ENCODE results near the gene CEP104. TPM values are rescaled to one million over a fixed set of nuclear protein-coding genes. Genes with fewer than 3 reads are reported as not detected.

CEP104 gene
- total RNA-seq, 1 donor from 2014 or later = 18.3 TPM

DNA sequence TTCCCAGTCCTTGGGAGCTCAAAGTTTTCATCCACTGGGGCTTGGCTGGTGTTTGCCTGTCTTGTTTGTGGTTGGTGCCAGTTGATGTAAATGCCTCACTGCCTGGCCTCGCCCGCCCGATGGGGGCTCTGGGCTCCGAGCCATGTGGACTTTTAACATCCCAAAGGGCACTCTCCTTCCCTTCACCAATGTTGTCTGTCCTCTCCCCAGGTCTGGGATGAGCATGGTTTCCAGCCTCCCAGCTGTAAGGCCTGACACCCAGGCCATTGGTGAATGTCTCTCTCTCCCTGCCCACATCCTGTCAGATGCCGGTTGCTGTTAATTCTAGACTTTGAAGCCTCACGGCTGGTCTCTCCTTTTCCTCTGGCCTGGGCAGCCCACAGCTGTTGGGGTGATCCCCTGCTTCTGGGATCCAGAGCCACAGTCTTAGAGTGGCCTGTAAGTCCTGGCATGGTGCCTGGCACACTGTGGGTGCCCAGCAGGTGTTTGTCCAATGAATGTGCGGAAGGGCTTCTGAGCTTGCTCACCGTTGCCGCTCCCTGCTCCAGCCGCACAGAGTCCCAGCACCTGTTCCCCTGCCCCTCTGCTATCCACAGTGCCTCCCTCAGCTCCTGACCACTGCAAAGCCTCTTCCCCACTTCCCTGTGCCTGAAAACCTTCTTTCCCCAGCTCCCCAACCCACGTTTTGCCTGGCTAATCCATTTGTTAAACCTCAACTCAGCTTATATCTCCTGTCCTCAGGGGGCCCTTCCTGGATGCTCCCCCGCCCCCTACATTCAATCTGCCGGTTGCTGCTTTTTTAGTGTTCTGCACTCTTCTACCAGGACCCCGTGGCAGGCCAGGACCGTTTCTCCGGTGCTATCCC, 46.4 kb upstream of the CEP104 start:
- no peak for DNase-seq (ENCODE audit: low read depth)

DNA sequence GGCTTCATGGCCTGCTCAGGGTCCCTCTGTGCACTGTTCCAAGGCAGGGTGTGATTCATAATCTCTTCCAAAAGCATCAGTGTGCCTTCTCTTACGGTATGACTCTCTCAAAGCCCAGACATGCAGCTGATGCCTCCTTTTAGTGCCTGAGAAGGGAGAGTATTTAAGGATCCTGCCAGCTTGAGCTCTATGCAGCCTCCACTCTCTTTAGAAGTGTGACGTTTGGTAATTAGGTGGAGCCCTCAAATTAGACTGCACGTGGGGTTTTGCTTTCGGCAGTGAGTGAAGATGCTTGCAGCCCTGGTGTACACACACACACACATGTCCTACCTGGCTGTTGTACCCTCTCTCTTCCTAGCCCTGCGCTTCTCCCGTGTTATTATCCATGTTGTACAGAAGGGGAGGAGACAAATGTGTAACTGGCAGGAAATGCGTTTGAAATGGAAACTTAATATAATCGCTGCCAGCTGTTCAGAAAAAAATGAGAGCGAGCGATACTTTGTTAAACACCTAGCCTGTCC, 45.6 kb upstream of the CEP104 start:
- H3K4me3 ChIP-seq (ENCODE audit: low read depth, low read length) = no peak overlapping the region
- DNase-seq (ENCODE audit: low read depth) = no peak
- TF ChIP-seq, protein P1, sequence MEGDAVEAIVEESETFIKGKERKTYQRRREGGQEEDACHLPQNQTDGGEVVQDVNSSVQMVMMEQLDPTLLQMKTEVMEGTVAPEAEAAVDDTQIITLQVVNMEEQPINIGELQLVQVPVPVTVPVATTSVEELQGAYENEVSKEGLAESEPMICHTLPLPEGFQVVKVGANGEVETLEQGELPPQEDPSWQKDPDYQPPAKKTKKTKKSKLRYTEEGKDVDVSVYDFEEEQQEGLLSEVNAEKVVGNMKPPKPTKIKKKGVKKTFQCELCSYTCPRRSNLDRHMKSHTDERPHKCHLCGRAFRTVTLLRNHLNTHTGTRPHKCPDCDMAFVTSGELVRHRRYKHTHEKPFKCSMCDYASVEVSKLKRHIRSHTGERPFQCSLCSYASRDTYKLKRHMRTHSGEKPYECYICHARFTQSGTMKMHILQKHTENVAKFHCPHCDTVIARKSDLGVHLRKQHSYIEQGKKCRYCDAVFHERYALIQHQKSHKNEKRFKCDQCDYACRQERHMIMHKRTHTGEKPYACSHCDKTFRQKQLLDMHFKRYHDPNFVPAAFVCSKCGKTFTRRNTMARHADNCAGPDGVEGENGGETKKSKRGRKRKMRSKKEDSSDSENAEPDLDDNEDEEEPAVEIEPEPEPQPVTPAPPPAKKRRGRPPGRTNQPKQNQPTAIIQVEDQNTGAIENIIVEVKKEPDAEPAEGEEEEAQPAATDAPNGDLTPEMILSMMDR (conservative IDR thresholded peaks at IDR 0.05; ENCODE audit: low read depth, low read length) = no peak

More for the DNA sequence above, 46.4 kb upstream of the CEP104 start:
- TF ChIP-seq, protein P1 (conservative IDR thresholded peaks at IDR 0.05; ENCODE audit: low read depth, low read length) = no peak
- H3K4me3 ChIP-seq (ENCODE audit: low read depth, low read length) = no peak overlapping the region

DNA sequence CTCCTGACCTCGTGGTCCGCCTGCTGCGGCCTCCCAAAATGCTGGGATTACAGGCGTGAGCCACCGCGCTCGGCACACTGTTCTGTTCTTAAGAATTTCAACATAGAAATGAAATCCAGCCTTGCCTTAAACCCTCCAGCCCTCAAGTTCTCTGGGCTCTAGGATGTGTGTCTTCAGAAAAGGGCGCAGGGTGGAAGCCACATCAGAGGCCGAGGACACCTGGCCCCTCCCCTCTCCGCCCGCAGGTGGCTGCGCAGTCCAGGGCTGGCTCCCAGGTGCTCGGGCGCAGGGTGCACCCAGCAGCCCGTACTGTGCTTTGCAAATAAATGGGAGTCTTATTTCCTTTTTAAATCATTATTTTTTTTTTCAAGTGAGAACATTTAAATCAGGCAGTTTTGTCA, 45.1 kb upstream of the CEP104 start:
- no peak for DNase-seq (ENCODE audit: low read depth)
- TF ChIP-seq, protein P1 (conservative IDR thresholded peaks at IDR 0.05; ENCODE audit: low read depth, low read length) = no peak
- H3K4me3 ChIP-seq (ENCODE audit: low read depth, low read length) = no peak overlapping the region

DNA sequence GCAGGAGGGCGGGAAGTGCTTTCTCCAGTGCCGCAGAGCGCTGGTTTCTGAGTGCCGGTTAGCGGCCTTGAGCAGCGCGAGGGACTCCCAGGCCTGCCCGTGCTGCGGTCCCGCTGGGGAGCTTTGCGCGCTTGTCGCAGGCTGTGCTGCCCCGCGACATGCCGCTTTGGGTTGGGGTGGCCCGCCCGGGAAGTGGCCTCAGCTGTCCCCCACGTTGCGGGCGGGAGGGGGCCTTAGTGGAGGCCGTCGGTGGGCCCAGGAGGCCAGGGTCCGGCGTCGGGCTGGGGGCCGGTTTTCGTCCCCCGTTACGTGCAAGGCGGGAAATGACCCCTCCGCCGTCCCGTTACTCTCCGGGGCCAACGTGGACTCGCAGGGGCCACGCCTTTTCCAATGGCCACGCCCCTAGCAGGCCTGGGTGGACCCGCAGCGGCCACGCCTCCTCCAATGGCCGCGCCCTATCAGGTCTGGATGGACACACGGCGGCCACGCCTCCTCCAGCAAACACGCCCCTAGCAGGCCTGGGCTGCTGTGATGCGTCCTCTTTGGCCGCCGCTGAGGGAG, 44.0 kb upstream of the CEP104 start:
- TF ChIP-seq, protein P1 (conservative IDR thresholded peaks at IDR 0.05; ENCODE audit: low read depth, low read length) = no peak
- peak overlapping the region; percentile 95 for H3K4me3 ChIP-seq (ENCODE audit: low read depth, low read length)
- peak; percentile 48 for DNase-seq (ENCODE audit: low read depth)

DNA sequence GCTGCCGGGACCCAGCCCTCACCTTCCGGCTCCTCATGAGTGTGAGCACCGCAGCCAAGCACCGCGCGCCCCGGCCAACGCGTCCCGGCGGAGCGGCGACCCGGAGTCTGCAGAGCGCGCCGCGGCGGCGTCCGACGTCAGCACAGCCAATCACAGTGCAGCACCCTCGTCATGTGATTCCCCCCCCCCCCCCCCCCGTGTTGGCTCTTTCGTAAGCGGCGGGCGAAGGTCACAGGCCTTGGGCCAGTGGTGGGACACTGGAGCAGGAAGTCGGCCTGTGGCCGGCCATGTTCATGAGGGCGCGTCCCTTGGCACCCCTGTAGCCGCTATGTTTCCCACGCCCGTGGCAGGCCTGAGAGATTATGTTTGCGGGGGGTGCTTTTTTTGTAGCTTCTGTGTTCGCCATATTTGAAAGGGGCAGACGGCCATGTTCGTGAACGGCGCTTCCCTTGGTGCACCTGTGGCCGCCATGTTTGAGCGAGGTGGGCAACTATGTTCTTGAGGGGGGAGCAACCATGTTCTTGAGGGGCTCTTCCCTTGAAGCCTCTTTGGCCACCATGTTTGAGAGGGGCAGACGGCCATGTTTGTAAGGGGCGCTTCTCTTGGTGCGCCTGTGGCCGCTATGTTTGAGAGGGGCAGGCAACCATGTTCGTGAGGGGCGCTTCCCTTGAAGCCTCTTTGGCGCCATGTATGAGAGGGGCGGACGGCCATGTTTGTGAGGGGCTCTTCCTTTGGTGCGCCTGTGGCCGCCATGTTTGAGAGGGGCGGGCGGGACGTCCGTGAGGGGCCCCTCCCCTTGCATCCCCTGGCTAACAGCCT, 43.3 kb upstream of the CEP104 start, which contains the start of gene C1orf174:
Gene C1orf174, minus strand, starts transcription at position 123 of the 819 bp plus-strand sequence. Its CDS starts 86 bp downstream, at position 37.
- TF ChIP-seq, protein P1 (conservative IDR thresholded peaks at IDR 0.05; ENCODE audit: low read depth, low read length) = no peak
- H3K4me3 ChIP-seq (ENCODE audit: low read depth, low read length) = peak within 1 kb of the TSS; percentile 95
- peak; percentile 77 for DNase-seq (ENCODE audit: low read depth)

DNA sequence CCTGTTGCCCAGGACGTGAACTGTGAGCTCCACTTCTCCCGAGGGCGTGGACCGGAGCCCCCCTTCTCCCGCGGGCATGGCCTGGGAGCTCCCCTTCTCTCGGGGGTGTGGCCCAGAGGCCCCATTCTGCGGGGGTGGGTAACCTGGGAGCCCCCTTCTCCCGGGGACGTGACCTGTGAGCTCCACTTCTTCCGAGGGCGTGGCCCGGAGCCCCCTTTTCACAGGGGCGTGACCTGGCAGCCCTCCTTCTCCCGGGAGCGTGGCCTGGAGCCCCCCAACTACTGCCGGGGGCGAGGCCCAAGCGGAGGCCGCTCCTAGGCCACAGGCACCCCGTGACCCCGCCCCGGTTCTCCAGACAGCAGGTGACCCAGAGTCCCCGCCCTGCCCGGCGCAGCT, 42.7 kb upstream of the CEP104 start:
- DNase-seq (ENCODE audit: low read depth) = no peak
- TF ChIP-seq, protein P1 (conservative IDR thresholded peaks at IDR 0.05; ENCODE audit: low read depth, low read length) = no peak
- H3K4me3 ChIP-seq (ENCODE audit: low read depth, low read length) = peak overlapping the region; percentile 95

All from epithelial cell of proximal tubule (primary cell).